HS-27A (cell line): Measurements from ENCODE around the gene IMMP2L.

Experiments used
- DNase-seq: peaks from one replicate; pipeline ENCODE4 v3.0.0-alpha.2; 2012; ENCODE audit warnings: low read depth, missing footprints

The IMMP2L gene

GRCh38 chr7:110867771-110868170 is 694.5 kb downstream of the IMMP2L start:
- no peak for DNase-seq

- DNase-seq, result no peak
Observed at GRCh38 chr7:110863258-110863657, 699.0 kb downstream of the IMMP2L start.

- no peak for DNase-seq
Observed at GRCh38 chr7:110861163-110861562, 701.1 kb downstream of the IMMP2L start.

- no peak for DNase-seq
Observed at GRCh38 chr7:110857106-110857505, 705.2 kb downstream of the IMMP2L start.

GRCh38 chr7:110856704-110857103 is 705.6 kb downstream of the IMMP2L start:
- DNase-seq, result no peak

- no peak for DNase-seq
Observed at GRCh38 chr7:110854651-110855050, 707.6 kb downstream of the IMMP2L start.

GRCh38 chr7:110854166-110854565 is 708.1 kb downstream of the IMMP2L start:
- no peak for DNase-seq

- DNase-seq, result no peak
Observed at GRCh38 chr7:110853263-110853662, 709.0 kb downstream of the IMMP2L start.

- no peak for DNase-seq
Observed at GRCh38 chr7:110852156-110852940, 709.9 kb downstream of the IMMP2L start.

GRCh38 chr7:110850224-110850623 is 712.1 kb downstream of the IMMP2L start:
- no peak for DNase-seq

GRCh38 chr7:110842796-110843195 is 719.5 kb downstream of the IMMP2L start:
- no peak for DNase-seq

- no peak for DNase-seq
Observed at GRCh38 chr7:110841840-110842545, 720.3 kb downstream of the IMMP2L start.

- no peak for DNase-seq
Observed at GRCh38 chr7:110839866-110840265, 722.4 kb downstream of the IMMP2L start.

- DNase-seq, result no peak
Observed at GRCh38 chr7:110835849-110836248, 726.4 kb downstream of the IMMP2L start.

GRCh38 chr7:110835218-110835617 is 727.1 kb downstream of the IMMP2L start:
- DNase-seq, result no peak

GRCh38 chr7:110831419-110831818 is 730.9 kb downstream of the IMMP2L start:
- no peak for DNase-seq

GRCh38 chr7:110830778-110831177 is 731.5 kb downstream of the IMMP2L start:
- no peak for DNase-seq

GRCh38 chr7:110827936-110828335 is 734.4 kb downstream of the IMMP2L start:
- no peak for DNase-seq

- no peak for DNase-seq
Observed at GRCh38 chr7:110827287-110827855, 734.9 kb downstream of the IMMP2L start.

GRCh38 chr7:110813986-110814385 is 748.3 kb downstream of the IMMP2L start:
- no peak for DNase-seq

- no peak for DNase-seq
Observed at GRCh38 chr7:110809832-110810231, 752.5 kb downstream of the IMMP2L start.

GRCh38 chr7:110808361-110808760 is 753.9 kb downstream of the IMMP2L start:
- no peak for DNase-seq

- DNase-seq, result no peak
Observed at GRCh38 chr7:110804501-110804900, 757.8 kb downstream of the IMMP2L start.
